GM18507 (cell line): ENCODE results near the gene EVX2.

Experiments
- DNase-seq: peaks from one replicate; pipeline ENCODE4 v3.0.0; 2011; ENCODE audit warnings: low read depth; ENCODE audit not compliant: insufficient read length; ENCODE audit errors: extremely low spot score
- FAIRE-seq: peaks from 2 replicates; lab custom pipeline; 2011; peaks lifted over from hg19 to GRCh38; lab: Jason Lieb, UNC

EVX2 gene

DNA sequence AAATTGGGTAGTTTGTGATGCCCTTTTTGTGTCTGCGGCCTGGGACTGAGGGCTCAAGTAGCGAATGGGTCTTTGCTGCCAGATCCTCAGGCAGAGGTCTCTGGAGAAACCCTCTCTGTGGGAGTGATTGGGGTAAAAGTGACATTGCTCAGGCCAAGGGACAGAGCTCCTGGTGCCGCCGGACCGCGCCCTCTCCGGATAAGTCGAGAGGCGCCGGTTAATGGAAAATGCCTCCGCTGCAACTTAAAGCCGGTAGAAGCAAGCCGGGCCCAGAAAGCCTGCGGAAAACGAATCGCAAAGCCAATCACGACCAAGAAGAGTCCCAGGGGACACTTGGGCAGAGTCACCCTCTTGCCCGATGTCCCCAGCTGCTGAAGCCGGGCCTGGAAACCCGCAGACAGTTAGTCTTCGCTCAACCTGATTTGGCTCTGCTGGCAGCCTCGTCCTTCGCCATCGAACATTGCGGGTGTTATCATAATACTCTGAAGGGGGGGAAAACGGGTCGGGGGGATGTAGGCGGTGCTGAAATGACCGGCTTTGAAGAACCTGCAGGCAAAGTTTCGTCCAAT, 15.5 kb upstream of the EVX2 start:
- FAIRE-seq (no peak), DNase-seq (no peak)

GRCh38 chr2:176098366-176099158, 14.8 kb upstream of the EVX2 start:
- FAIRE-seq (no peak), DNase-seq (no peak)

DNA sequence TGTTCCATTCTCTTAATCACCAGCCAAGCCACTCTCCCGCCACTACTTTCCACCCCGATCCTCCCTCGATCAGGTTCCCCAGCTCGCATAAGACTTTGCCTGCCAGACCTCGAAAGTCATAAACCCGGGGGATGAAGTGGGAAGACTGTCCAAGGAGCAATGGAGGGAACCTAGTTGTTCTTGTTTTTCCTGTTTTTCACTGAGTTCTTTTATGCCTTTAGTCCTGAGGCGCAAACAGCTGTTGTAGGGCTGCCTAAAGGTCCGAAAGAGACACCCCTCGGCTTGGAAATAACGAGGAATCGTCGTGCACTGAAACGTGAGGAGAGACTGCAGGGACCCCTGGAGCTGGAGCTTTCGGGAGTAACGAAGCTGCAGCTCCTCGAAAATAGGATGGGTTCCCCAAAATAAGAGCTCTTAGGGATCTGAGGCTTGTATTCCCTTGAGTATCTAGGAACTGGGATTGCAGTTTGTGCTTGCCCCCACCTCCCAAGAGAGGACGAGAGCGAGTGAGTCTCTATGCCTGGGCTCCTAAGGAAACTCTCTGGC, 14.1 kb upstream of the EVX2 start:
- DNase-seq: no peak
- FAIRE-seq: no peak

DNA sequence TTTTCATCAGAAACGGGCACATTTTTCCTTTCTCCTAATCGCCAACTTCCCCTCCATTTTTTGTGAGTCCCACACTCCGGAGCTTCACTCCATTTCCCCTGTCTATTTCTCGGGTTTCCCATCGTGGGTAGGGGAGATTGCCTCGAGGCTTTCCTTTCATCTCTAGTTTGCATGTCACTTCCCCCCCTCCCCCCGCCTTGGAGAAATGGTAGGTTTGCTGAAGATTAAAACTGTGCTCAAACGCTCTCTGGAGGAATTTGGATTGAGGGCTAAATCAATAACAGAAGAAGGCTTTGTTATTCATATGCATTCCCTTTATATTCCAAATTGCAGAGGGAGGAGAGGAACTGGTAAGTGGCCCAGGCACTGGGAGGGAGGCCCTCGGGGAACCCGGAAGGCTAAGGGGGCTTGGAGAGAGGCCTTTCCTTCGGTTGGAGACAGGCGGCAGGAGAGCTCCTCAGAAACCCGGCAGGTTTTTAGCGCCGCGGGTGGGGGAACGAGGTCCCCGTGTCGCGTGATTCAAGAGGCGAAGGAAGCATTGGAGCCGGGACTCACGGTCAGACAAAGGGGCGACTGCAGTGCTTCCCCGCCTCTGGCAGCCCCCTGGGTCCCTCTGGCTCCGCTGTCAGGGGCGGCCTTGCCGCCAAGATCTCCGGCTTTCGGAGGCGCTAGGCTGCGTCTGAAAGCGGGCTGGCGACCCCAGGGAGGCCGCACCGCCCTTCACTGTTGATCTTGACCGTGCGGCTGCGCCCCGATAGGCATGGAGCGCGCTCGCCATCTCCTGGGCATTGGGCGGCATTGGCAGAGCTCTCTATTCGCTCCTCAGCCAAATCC, 13.4 kb upstream of the EVX2 start:
- DNase-seq (peak; percentile 30), FAIRE-seq (peak; percentile 65)

GRCh38 chr2:176096243-176096985, 12.7 kb upstream of the EVX2 start:
- FAIRE-seq (no peak), DNase-seq (no peak)

DNA sequence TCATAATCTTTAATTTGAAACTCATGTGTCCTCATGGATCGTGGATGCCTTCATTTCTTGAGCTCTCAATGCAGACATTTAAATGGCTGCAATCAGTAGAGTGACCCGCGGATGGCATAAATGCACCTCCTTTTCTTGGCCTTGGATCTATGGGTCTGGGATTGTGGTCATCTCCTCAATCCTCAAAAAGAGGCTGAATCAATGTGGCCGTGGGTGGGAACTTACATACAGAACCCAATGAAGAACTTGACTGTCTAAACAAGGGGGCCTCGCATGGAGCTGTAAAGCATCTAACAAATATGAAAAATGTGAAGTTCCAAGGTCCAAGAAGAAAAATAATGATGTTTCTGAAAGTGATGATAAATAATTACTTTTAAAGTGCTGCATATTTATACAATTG, 11.7 kb upstream of the EVX2 start:
- FAIRE-seq: no peak
- no peak for DNase-seq

- FAIRE-seq: no peak
- no peak for DNase-seq
Observed at GRCh38 chr2:176094349-176094748, 10.6 kb upstream of the EVX2 start.

DNA sequence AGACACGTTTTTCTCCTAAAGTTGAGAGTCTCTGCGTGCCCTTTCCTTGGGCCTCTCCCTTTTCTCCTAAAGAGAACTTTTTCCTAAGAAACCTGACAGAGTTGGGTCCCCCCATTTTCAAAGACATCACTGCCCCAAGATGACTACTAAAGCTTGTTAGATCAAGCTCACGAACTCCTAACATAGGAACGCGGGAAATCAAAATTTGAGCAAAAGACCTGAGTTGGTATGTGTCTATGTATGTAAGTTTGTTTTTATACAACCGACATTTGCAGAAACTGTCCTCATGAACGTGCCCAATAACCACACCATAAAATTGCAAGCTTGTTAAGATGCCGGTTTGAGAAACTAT, 10.1 kb upstream of the EVX2 start:
- DNase-seq: no peak
- FAIRE-seq: no peak

- FAIRE-seq (no peak), DNase-seq (no peak)
Observed at GRCh38 chr2:176093145-176093897, 9.6 kb upstream of the EVX2 start.

GRCh38 chr2:176092270-176093144, 8.7 kb upstream of the EVX2 start, which contains the start of gene HOXD13:
Gene HOXD13 (plus strand): TSS chr2:176092721. CDS start chr2:176092891, 170 bp downstream.
- no peak for FAIRE-seq
- no peak for DNase-seq

GRCh38 chr2:176091329-176092258, 7.8 kb upstream of the EVX2 start:
- FAIRE-seq (no peak), DNase-seq (no peak)

DNA sequence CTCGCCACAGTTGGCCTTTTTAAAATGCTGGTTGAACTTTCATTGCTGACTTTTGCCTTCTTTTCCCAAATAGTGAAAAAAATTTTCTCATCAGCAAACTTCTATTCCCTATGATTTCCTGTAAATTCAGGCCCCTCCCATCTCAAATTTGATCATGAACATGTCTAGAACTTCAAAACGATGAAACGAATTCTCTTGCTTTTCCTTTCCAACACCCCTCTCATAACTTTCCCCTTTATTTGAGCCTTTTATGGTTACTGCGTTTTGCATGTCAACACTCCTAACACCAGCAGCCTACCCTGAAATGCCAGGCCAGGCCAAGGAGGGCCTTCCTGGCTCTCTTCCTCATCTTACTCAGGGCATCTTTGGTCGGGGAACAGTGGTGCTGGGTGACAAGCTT, 7.1 kb upstream of the EVX2 start:
- FAIRE-seq (no peak), DNase-seq (no peak)

DNA sequence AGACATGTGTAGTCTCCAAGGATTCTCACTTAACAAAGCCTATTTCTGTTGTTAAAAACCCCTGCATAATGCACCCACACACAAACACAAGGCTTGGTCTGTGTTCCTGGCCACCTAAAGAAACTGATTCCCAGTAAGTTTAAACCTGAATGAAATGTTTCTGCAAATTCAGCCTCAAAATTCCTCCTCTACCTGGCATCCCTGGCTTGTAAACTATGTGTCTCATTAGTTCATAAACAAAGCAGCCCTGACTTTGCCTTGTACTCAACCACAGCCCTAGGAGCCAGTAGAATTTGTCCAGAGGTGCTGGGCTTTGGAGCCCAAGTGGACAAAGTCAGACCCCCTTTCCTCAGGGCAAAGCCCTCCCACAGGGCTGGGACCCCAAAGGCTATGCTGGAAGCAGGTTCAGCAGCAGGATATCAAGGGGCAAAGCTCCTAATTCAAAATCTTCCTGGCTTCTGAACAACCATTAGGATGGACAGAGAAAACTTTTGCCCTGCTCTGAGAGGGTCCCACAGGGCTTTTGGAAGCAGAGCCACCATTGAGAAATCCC, 6.2 kb upstream of the EVX2 start:
- FAIRE-seq (no peak), DNase-seq (no peak)

DNA sequence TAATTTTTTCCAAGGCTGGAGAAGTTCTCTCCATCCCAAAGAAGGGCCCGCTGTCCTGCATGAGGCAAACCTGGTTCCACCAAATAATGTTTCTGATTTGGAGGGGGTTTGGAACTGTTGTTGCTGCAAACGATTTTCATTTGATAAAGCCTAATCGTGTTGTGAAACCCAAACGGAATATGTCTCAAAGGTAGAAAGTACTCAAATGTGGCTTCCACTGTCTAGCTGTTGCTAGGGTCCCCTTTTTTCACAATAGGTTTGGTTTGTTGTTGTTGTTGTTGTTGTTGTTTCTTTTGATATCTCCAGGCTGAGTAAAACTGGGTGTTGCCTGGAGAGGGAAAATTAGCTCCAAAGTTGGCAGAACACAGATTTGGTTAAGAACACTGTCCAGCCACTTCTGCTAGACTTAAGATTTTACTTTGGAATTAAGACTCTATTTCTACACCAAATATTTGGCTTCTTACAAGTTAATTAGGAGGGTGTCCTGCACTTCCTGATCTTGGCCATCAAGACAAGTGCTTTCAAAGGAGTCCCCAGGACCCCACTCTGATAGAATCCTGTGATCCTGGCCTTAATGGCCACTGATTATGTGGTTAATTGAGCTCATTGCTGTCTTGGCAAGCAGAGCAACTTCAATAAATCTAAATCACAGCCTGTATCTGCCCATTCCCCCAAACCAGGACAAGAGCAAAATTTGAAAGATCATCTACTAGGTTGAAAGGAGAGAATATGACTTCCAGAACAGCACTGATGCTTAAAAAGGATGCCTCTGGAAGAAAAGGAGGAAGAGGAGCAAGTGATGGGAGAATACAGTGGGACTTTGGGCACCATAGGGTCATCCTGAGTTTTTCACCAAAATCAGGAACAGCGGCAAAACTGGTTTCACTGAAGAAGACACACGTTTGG, 5.4 kb upstream of the EVX2 start:
- FAIRE-seq: no peak
- no peak for DNase-seq

GRCh38 chr2:176088048-176088936, 4.5 kb upstream of the EVX2 start:
- FAIRE-seq (no peak), DNase-seq (no peak)
